Activated gamma-delta T cell (primary cell): ENCODE measurements around the gene CAMP.
"Not testable (repeated sequence)": the region's sequence is repeated elsewhere in the genome, so short reads cannot be mapped to it uniquely, and the experiment has no call there.

Experiments
- DNase-seq: peaks from one replicate; lab custom pipeline; 2025; lab: John Stamatoyannopoulos, UW

The CAMP gene

GRCh38 chr3:48258530-48258929, 35.2 kb downstream of the CAMP start:
- no peak for DNase-seq

- no peak for DNase-seq
These were observed 44.5 kb downstream of the CAMP start for GRCh38 chr3:48267782-48268181.

- no peak for DNase-seq
These were observed 45.2 kb downstream of the CAMP start for GRCh38 chr3:48268381-48268935.

GRCh38 chr3:48268936-48269561, 45.8 kb downstream of the CAMP start:
- no peak for DNase-seq

GRCh38 chr3:48269592-48269991, 46.3 kb downstream of the CAMP start:
- DNase-seq: no peak

GRCh38 chr3:48270306-48270705, 47.0 kb downstream of the CAMP start:
- DNase-seq: no peak

- DNase-seq: not testable (repeated sequence)
These were observed 47.9 kb downstream of the CAMP start for GRCh38 chr3:48271223-48271622.

- DNase-seq: no peak
These were observed 48.6 kb downstream of the CAMP start for GRCh38 chr3:48271763-48272498.

- DNase-seq: no peak
These were observed 50.4 kb downstream of the CAMP start for GRCh38 chr3:48273594-48274211.

- DNase-seq: no peak
These were observed 51.2 kb downstream of the CAMP start for GRCh38 chr3:48274452-48274851.
